Transverse colon (tissue), 4 donors: ENCODE data around the gene B4GALNT1.
"Not testable (repeated sequence)": the region's sequence is repeated elsewhere in the genome, so short reads cannot be mapped to it uniquely, and the experiment has no call there.

ENCODE experiments used
- EP300 ChIP-seq: sonication (generic); formaldehyde crosslinking; IDR thresholded peaks from one replicate; pipeline ENCODE4 v1.6.1; 2017; ENCODE audit warnings: antibody characterized with exemption, low read depth
- POLR2A ChIP-seq: fragments of 450-650 bp; IDR thresholded peaks from one replicate; pipeline ENCODE4 v1.6.1; 2016; ENCODE audit warnings: antibody characterized with exemption, mild to moderate bottlenecking, moderate library complexity
- POLR2AphosphoS5 ChIP-seq, 3 donors: sonication (generic); formaldehyde crosslinking; IDR thresholded peaks; one replicate each; pipeline ENCODE4 v1.6.1; 2016; ENCODE audit warnings: antibody characterized with exemption in 3 of 3
- TF ChIP-seq, protein P1 (sequence below), 5 experiments: fragments of 200-600 bp in 3 of 5; fragments of 450-650 bp in 2 of 5; sonication (generic) in 3 of 5; IDR thresholded peaks; 1 replicate in 2 of 5; 2 replicates in 3 of 5; pipeline ENCODE4 v1.5.1; 2016 to 2017; ENCODE audit warnings: antibody characterized with exemption in 5 of 5, inconsistent platforms in 3 of 5, mild to moderate bottlenecking in 2 of 5, moderate library complexity in 1 of 5

- TF ChIP-seq, protein P1, sequence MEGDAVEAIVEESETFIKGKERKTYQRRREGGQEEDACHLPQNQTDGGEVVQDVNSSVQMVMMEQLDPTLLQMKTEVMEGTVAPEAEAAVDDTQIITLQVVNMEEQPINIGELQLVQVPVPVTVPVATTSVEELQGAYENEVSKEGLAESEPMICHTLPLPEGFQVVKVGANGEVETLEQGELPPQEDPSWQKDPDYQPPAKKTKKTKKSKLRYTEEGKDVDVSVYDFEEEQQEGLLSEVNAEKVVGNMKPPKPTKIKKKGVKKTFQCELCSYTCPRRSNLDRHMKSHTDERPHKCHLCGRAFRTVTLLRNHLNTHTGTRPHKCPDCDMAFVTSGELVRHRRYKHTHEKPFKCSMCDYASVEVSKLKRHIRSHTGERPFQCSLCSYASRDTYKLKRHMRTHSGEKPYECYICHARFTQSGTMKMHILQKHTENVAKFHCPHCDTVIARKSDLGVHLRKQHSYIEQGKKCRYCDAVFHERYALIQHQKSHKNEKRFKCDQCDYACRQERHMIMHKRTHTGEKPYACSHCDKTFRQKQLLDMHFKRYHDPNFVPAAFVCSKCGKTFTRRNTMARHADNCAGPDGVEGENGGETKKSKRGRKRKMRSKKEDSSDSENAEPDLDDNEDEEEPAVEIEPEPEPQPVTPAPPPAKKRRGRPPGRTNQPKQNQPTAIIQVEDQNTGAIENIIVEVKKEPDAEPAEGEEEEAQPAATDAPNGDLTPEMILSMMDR (IDR thresholded peaks at IDR 0.05): not testable (repeated sequence)
- TF ChIP-seq POLR2A; POLR2AphosphoS5 (IDR thresholded peaks at IDR 0.05); EP300: not testable (repeated sequence)
Observed at GRCh38 chr12:57669691-57670090, 36.7 kb upstream of the B4GALNT1 start.
